ENCODE results near the gene FARP1.

The FARP1 gene

GRCh38 chr13:98180092-98180491 lies 37.2 kb downstream of the FARP1 start:
- no peak for TF ChIP-seq CTCF (IDR thresholded peaks at IDR 0.05; ENCODE audit: control insufficient read depth, extremely low read depth, insufficient read depth)
- H3K4me3 ChIP-seq (ENCODE audit: low read depth, low read length): no peak overlapping the region
- DNase-seq (ENCODE audit: low read depth): no peak

- DNase-seq (ENCODE audit: low read depth): no peak
- no peak overlapping the region for H3K4me3 ChIP-seq (ENCODE audit: low read depth, low read length)
- no peak for TF ChIP-seq CTCF (IDR thresholded peaks at IDR 0.05; ENCODE audit: control insufficient read depth, extremely low read depth, insufficient read depth)
Measured at GRCh38 chr13:98181111-98181815, 38.4 kb downstream of the FARP1 start.

GRCh38 chr13:98182153-98182552 lies 39.3 kb downstream of the FARP1 start:
- DNase-seq (ENCODE audit: low read depth): no peak
- H3K4me3 ChIP-seq (ENCODE audit: low read depth, low read length): no peak overlapping the region
- no peak for TF ChIP-seq CTCF (IDR thresholded peaks at IDR 0.05; ENCODE audit: control insufficient read depth, extremely low read depth, insufficient read depth)

- no peak for DNase-seq (ENCODE audit: low read depth)
- no peak overlapping the region for H3K4me3 ChIP-seq (ENCODE audit: low read depth, low read length)
- TF ChIP-seq CTCF (IDR thresholded peaks at IDR 0.05; ENCODE audit: control insufficient read depth, extremely low read depth, insufficient read depth): no peak
Measured at GRCh38 chr13:98182589-98182988, 39.7 kb downstream of the FARP1 start.

- DNase-seq (ENCODE audit: low read depth): no peak
- TF ChIP-seq CTCF (IDR thresholded peaks at IDR 0.05; ENCODE audit: control insufficient read depth, extremely low read depth, insufficient read depth): no peak
- H3K4me3 ChIP-seq (ENCODE audit: low read depth, low read length): no peak overlapping the region
Measured at GRCh38 chr13:98184792-98185191, 41.9 kb downstream of the FARP1 start.

- TF ChIP-seq CTCF (IDR thresholded peaks at IDR 0.05; ENCODE audit: control insufficient read depth, extremely low read depth, insufficient read depth): no peak
- H3K4me3 ChIP-seq (ENCODE audit: low read depth, low read length): no peak overlapping the region
- DNase-seq (ENCODE audit: low read depth): no peak
Measured at GRCh38 chr13:98187155-98187964, 44.5 kb downstream of the FARP1 start.

All from LNCaP clone FGC (cell line).